Muscle of back (tissue), 13 donors: ENCODE measurements around the gene SCRG1. TPM values are rescaled to one million over a fixed set of nuclear protein-coding genes. Genes with fewer than 3 reads are reported as not detected.

Experiments used
- DNase-seq, 3 donors: peaks; one replicate each; pipeline versions ENCODE4 v3.0.0 to v3.0.0-alpha.2; 2013
- long read RNA-seq, 9 donors: transcript quantifications; one replicate each; lab custom pipeline, GENCODE V29; 2026
- polyA plus RNA-seq, 10 donors: library from polyadenylated mRNA; unstranded; fragments of 120-200 nt; gene quantifications; one replicate each; pipeline ENCODE4 v1.2.1, GENCODE V29; 2013; ENCODE audit not compliant: insufficient read length in 10 of 10

SCRG1 gene
- 1 to 10 TPM; 1.9 to 7.0 (median 3.7) TPM for polyA plus RNA-seq
- long read RNA-seq, donor 1, full-length matches to known transcripts = 9 of 9 reads
- long read RNA-seq, donor 1, partial matches to known transcripts = 0 of 9 reads
- long read RNA-seq, donor 1, other reads (novel, unspliced or antisense) = 0 of 9 reads
- long read RNA-seq, donor 2, full-length matches to known transcripts = 3 of 3 reads
- long read RNA-seq, donor 2, partial matches to known transcripts = 0 of 3 reads
- long read RNA-seq, donor 2, other reads (novel, unspliced or antisense) = 0 of 3 reads
- long read RNA-seq, donor 3 = 0 reads
- long read RNA-seq, donor 4, full-length matches to known transcripts = 8 of 8 reads
- long read RNA-seq, donor 4, partial matches to known transcripts = 0 of 8 reads
- long read RNA-seq, donor 4, other reads (novel, unspliced or antisense) = 0 of 8 reads
- long read RNA-seq, donor 5, full-length matches to known transcripts = 6 of 6 reads
- long read RNA-seq, donor 5, partial matches to known transcripts = 0 of 6 reads
- long read RNA-seq, donor 5, other reads (novel, unspliced or antisense) = 0 of 6 reads
- long read RNA-seq, donor 6, full-length matches to known transcripts = 18 of 18 reads
- long read RNA-seq, donor 6, partial matches to known transcripts = 0 of 18 reads
- long read RNA-seq, donor 6, other reads (novel, unspliced or antisense) = 0 of 18 reads
- long read RNA-seq, donor 7, full-length matches to known transcripts = 3 of 3 reads
- long read RNA-seq, donor 7, partial matches to known transcripts = 0 of 3 reads
- long read RNA-seq, donor 7, other reads (novel, unspliced or antisense) = 0 of 3 reads
- long read RNA-seq, donor 8, full-length matches to known transcripts = 3 of 3 reads
- long read RNA-seq, donor 8, partial matches to known transcripts = 0 of 3 reads
- long read RNA-seq, donor 8, other reads (novel, unspliced or antisense) = 0 of 3 reads
- long read RNA-seq, donor 9, full-length matches to known transcripts = 1 of 1 reads
- long read RNA-seq, donor 9, partial matches to known transcripts = 0 of 1 reads
- long read RNA-seq, donor 9, other reads (novel, unspliced or antisense) = 0 of 1 reads

GRCh38 chr4:173398779-173399415, at the start of gene SCRG1:
Gene SCRG1 (minus strand): TSS chr4:173399116. CDS start chr4:173391414, 7,702 bp downstream.
- peak; percentile 63 to 91 (median 81) for DNase-seq

- DNase-seq = peak; percentile 68 to 86 (median 71)
Measured at GRCh38 chr4:173448103-173448502, 49.2 kb upstream of the SCRG1 start.

- no peak for DNase-seq
Measured at GRCh38 chr4:173446416-173446815, 47.5 kb upstream of the SCRG1 start.

GRCh38 chr4:173443121-173443520, 44.2 kb upstream of the SCRG1 start:
- no peak for DNase-seq

- DNase-seq = peak in 1 of 3 donors; percentile 51
Measured at GRCh38 chr4:173442223-173442932, 43.5 kb upstream of the SCRG1 start.

- no peak for DNase-seq
Measured at GRCh38 chr4:173440888-173441287, 42.0 kb upstream of the SCRG1 start.

- DNase-seq = no peak
Measured at GRCh38 chr4:173436771-173437265, 37.9 kb upstream of the SCRG1 start.

GRCh38 chr4:173436149-173436579, 37.2 kb upstream of the SCRG1 start:
- peak in 1 of 3 donors; percentile 62 for DNase-seq

- no peak for DNase-seq
Measured at GRCh38 chr4:173434231-173434630, 35.3 kb upstream of the SCRG1 start.

GRCh38 chr4:173433447-173433846, 34.5 kb upstream of the SCRG1 start:
- no peak for DNase-seq

- DNase-seq = no peak
Measured at GRCh38 chr4:173432430-173432829, 33.5 kb upstream of the SCRG1 start.

GRCh38 chr4:173426064-173426463, 27.1 kb upstream of the SCRG1 start:
- no peak for DNase-seq

- peak in 1 of 3 donors; percentile 63 for DNase-seq
Measured at GRCh38 chr4:173424899-173425805, 26.2 kb upstream of the SCRG1 start.

- DNase-seq = no peak
Measured at GRCh38 chr4:173420801-173421200, 21.9 kb upstream of the SCRG1 start.

- DNase-seq = peak in 1 of 3 donors; percentile 55
Measured at GRCh38 chr4:173420324-173420752, 21.4 kb upstream of the SCRG1 start.

GRCh38 chr4:173418639-173419038, 19.7 kb upstream of the SCRG1 start:
- no peak for DNase-seq

GRCh38 chr4:173417833-173418232, 18.9 kb upstream of the SCRG1 start:
- no peak for DNase-seq

GRCh38 chr4:173415885-173416653, 17.2 kb upstream of the SCRG1 start:
- DNase-seq = peak in 1 of 3 donors; percentile 31

GRCh38 chr4:173415092-173415491, 16.2 kb upstream of the SCRG1 start:
- DNase-seq = no peak
